K562 (cell line): Measurements from ENCODE around the gene TAMALIN. TPM values are rescaled to one million over a fixed set of nuclear protein-coding genes. Genes with fewer than 3 reads are reported as not detected.

ENCODE experiments used
- ATAC-seq: fragments of 200-7000 bp; cut with Tn5 transposase; 3 replicates; pipeline ENCODE4 v1.9.1; 2020; ENCODE audit warnings: moderate library complexity
- BruUV-seq: library from RNA; stranded (reverse); fragments of 400-500 nt; replicated peaks from 2 replicates; lab custom pipeline; 2021; lab: Mats Ljungman, UMichigan
- CTCF ChIA-PET: fragments of 300-600 bp; formaldehyde crosslinking; extraction: SDS; loops from one replicate; lab custom pipeline; 2021; ENCODE audit warnings: low intra/inter-chr PET ratio; lab: Yijun Ruan, JAX
- POLR2A ChIA-PET: fragments of 300-600, 350-650 bp; sonication (Branson Sonifier 250); formaldehyde crosslinking; extraction: SDS; loops from one replicate; lab custom pipeline; 2021; ENCODE audit warnings: antibody characterized with exemption, inconsistent platforms; lab: Yijun Ruan, JAX
- DNase-seq, 4 experiments: peaks; one replicate each; pipeline versions ENCODE4 v3.0.0 to v3.0.0-alpha.2; 2011 to 2018; ENCODE audit warnings: low spot score in 3 of 4, mixed read lengths in 3 of 4; ENCODE audit errors: extremely low read depth in 1 of 4
- FAIRE-seq: peaks from 2 replicates; lab custom pipeline; 2011; peaks lifted over from hg19 to GRCh38; lab: Jason Lieb, UNC
- H2AFZ ChIP-seq: 2 replicates; pipeline ENCODE4 v1.6.0; 2011; ENCODE audit warnings: low read depth, low read length, control low read depth, inconsistent platforms
- H3K27ac ChIP-seq: fragments of 200-600 bp; 3 replicates; pipeline ENCODE4 v1.8.0; 2011; ENCODE audit warnings: low read depth, mild to moderate bottlenecking, control low read depth, inconsistent platforms, low read length, moderate library complexity, mixed read lengths; ENCODE audit errors: extremely low read depth
- H3K27me3 ChIP-seq, 2 experiments: fragments of 300-600 bp in 1 of 2; 2 replicates in 1 of 2; 3 replicates in 1 of 2; pipeline versions ENCODE4 v1.6.0 to v1.8.0; 2011; ENCODE audit warnings: inconsistent platforms in 2 of 2, low read length in 2 of 2, mild to moderate bottlenecking in 1 of 2, mixed read lengths in 1 of 2, moderate library complexity in 1 of 2; ENCODE audit not compliant: control insufficient read depth in 2 of 2, insufficient read depth in 2 of 2
- H3K36me3 ChIP-seq: fragments of 300-600 bp; 3 replicates; pipeline ENCODE4 v1.8.0; 2011; ENCODE audit warnings: mild to moderate bottlenecking, low read length, inconsistent platforms; ENCODE audit not compliant: control insufficient read depth, insufficient read depth
- H3K4me1 ChIP-seq, 2 experiments: fragments of 200-600 bp in 1 of 2; replicated peaks in 1 of 2; 2 replicates in 1 of 2; 3 replicates in 1 of 2; pipeline versions ENCODE4 v1.5.1 to v1.8.0; 2011; ENCODE audit warnings: inconsistent platforms in 2 of 2, low read length in 2 of 2, mild to moderate bottlenecking in 1 of 2, mixed read lengths in 1 of 2, moderate library complexity in 1 of 2; ENCODE audit not compliant: control insufficient read depth in 2 of 2, insufficient read depth in 2 of 2
- H3K4me2 ChIP-seq: 2 replicates; pipeline ENCODE4 v1.6.1; 2011; ENCODE audit warnings: low read length, control low read depth, inconsistent platforms, mixed read lengths; ENCODE audit not compliant: insufficient read depth
- H3K4me3 ChIP-seq: fragments of 200-600 bp; sonication (generic), shearing (Covaris generic); 2 replicates; pipeline ENCODE4 v1.5.1; 2016; ENCODE audit warnings: control low read depth, inconsistent platforms
- H3K79me2 ChIP-seq: fragments of 200-600 bp; 3 replicates; pipeline ENCODE4 v1.8.0; 2011; ENCODE audit warnings: low read length, inconsistent platforms; ENCODE audit not compliant: control insufficient read depth, insufficient read depth
- H3K9ac ChIP-seq, 2 experiments: 2 replicates each; pipeline versions ENCODE4 v1.6.0 to v1.6.1; 2011; ENCODE audit warnings: low read depth in 2 of 2, low read length in 2 of 2, control low read depth in 1 of 2, inconsistent platforms in 1 of 2, mild to moderate bottlenecking in 1 of 2, mixed read lengths in 1 of 2; ENCODE audit not compliant: insufficient read depth in 1 of 2
- H3K9me1 ChIP-seq: one replicate; pipeline ENCODE4 v1.6.0; 2011; ENCODE audit warnings: inconsistent platforms, mild to moderate bottlenecking, low read length, moderate library complexity; ENCODE audit not compliant: control insufficient read depth, insufficient read depth
- H3K9me3 ChIP-seq: replicated peaks from 2 replicates; pipeline ENCODE4 v1.5.1; 2011; ENCODE audit warnings: low read depth, low read length, inconsistent platforms; ENCODE audit not compliant: control insufficient read depth, insufficient read depth
- H4K20me1 ChIP-seq: replicated peaks from 2 replicates; pipeline ENCODE4 v1.6.1; 2011; ENCODE audit warnings: low read length, inconsistent platforms, mixed read lengths; ENCODE audit not compliant: control insufficient read depth, insufficient read depth
- BHLHE40 ChIP-seq: IDR thresholded peaks from 2 replicates; pipeline ENCODE4 v1.6.1; 2011; ENCODE audit warnings: low read length, improper control_type of control experiment
- KLF6 ChIP-seq: fragments of 250-450 bp; sonication (Bioruptor Pico); IDR thresholded peaks from 2 replicates; pipeline ENCODE4 v1.4.0; 2020; ENCODE audit warnings: mild to moderate bottlenecking, moderate library complexity, borderline replicate concordance
- NCOA1 ChIP-seq: fragments of 450-650 bp; IDR thresholded peaks from 2 replicates; pipeline ENCODE4 v1.6.1; 2016; ENCODE audit warnings: low read depth
- NR2C2 ChIP-seq, 2 experiments: fragments of 200-800 bp in 1 of 2; sonication (Bioruptor generic) in 1 of 2; sonication (generic) in 1 of 2; formaldehyde crosslinking in 1 of 2; IDR thresholded peaks; 2 replicates each; pipeline versions ENCODE4 v1.6.1 to v1.8.0; 2016 to 2022; ENCODE audit warnings: mild to moderate bottlenecking in 1 of 2, missing compliant biosample characterization in 1 of 2, missing genetic modification characterization in 1 of 2, missing genetic modification reagents in 1 of 2
- NR3C1 ChIP-seq: sonication (generic); formaldehyde crosslinking; IDR thresholded peaks from 2 replicates; pipeline ENCODE4 v1.8.1; 2022; ENCODE audit warnings: missing genetic modification reagents
- SNIP1 ChIP-seq: fragments of 450-650 bp; IDR thresholded peaks from 2 replicates; pipeline ENCODE4 v1.7.1; 2017; ENCODE audit warnings: low read depth, mild to moderate bottlenecking
- ZNF561 ChIP-seq: fragments of 450-650 bp; formaldehyde crosslinking; conservative IDR thresholded peaks from 2 replicates; pipeline ENCODE4 v1.4.0; 2020; ENCODE audit warnings: mild to moderate bottlenecking, moderate library complexity
- ZZZ3 ChIP-seq: fragments of 450-650 bp; IDR thresholded peaks from 2 replicates; pipeline ENCODE4 v1.6.1; 2016; ENCODE audit warnings: antibody characterized with exemption, mild to moderate bottlenecking, moderate library complexity
- WGBS: fragments of 100-300 bp; shearing (Covaris generic); methylation state at CpG from one replicate; pipeline ENCODE4 v1.1.6; 2016; ENCODE audit warnings: low coverage, mixed read lengths; ENCODE audit not compliant: insufficient coverage; ENCODE audit errors: missing lambda C conversion rate; 5-methylcytosine and 5-hydroxymethylcytosine counted together
- in situ Hi-C: fragments of 300-500 bp; cut with MboI; formaldehyde crosslinking; loops from 4 replicates; pipeline ENCODE4 v1.15.0; 2018; ENCODE audit warnings: inconsistent platforms, mixed read lengths
- intact Hi-C: fragments of 100-400 bp; cut with micrococcal nuclease; formaldehyde crosslinking; loops from 2 replicates; pipeline ENCODE4 v1.14.2; 2022
- polyA plus RNA-seq, 8 experiments: library from polyadenylated mRNA; depleted of rRNA in 4 of 8; stranded (reverse) in 5 of 8; unstranded in 3 of 8; fragments of >200 nt; fragmentation: Nextera tagmentation in 2 of 8; fragmentation: Illumina TruSeq in 1 of 8; extraction: Ambion mirVana in 2 of 8; extraction: Trizol in 1 of 8; gene quantifications; 2 replicates each; pipeline versions ENCODE4 v1.2.1 to v1.2.3, GENCODE V29; 2011 to 2014; ENCODE audit warnings: inconsistent platforms in 1 of 8, missing spikeins in 1 of 8
- total RNA-seq, 7 experiments: library from RNA; depleted of rRNA in 6 of 7; stranded (reverse); fragments of >200 nt in 6 of 7; fragmentation: Illumina TruSeq in 2 of 7; extraction: Trizol in 2 of 7; gene quantifications; 2 replicates each; pipeline versions ENCODE4 v1.2.1 to v1.2.3, GENCODE V29; 2011 to 2021; ENCODE audit warnings: low replicate concordance in 1 of 7
- TF ChIP-seq, protein P1 (sequence below): IDR thresholded peaks from 2 replicates; pipeline ENCODE4 v1.6.1; 2011; ENCODE audit warnings: borderline replicate concordance, low read depth, mild to moderate bottlenecking, moderate library complexity, low read length; ENCODE audit not compliant: insufficient read depth, poor library complexity, severe bottlenecking
- TF ChIP-seq, protein P2 (sequence below): fragments of 200-800 bp; sonication (Bioruptor generic); IDR thresholded peaks from 2 replicates; pipeline ENCODE4 v1.6.1; 2017; ENCODE audit warnings: missing genetic modification characterization, missing compliant biosample characterization
- TF ChIP-seq, protein P3 (sequence below): fragments of 450-650 bp; formaldehyde crosslinking; IDR thresholded peaks from 2 replicates; pipeline ENCODE4 v1.4.0; 2020; ENCODE audit warnings: mild to moderate bottlenecking, mixed read lengths

TAMALIN gene
- total and polyA plus RNA-seq, 9 of the 15 experiments (the other 6 are each of a cell fraction or from before 2014, with no cell fraction given): 0.74 to 2.2 (median 1.5) TPM; not detected in 2

DNA sequence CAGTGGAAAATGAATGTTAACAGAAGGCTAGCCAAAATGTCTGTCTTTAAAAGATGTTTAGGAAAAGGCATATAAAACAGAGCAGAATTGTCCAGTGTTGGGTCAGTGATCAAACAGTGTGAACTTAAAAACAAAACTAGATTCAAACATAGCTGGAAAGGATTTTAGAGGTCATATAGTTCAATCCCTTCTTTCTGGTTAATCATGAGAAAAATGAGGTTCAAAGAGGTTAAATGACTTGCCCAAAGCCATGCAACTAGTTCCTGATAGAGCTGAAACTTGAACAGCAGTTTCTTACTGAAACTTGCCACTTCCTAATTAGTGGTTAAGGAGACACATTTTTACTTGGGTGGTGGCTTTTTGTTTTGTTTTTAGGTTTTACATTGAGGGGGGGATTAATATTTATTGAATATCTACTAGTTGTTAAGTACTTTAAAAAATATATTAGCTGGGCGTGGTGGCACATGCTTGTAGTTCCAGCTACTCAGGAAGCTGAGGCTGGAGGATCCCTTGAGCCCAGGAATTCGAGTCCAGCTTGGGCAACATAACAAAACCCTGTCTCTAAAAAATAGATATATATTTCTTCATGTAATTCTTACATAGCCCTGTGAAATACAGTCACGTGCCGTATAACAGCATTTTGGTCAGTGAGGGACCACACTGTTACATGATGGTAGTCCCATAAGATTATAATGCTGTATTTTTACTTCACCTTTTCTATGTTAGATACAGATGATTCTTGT lies 34.9 kb upstream of the TAMALIN start:
- CTCF ChIA-PET: no interaction called here
- peaks cover 19% of the 10 kb centered on the region; the same call in 2 of the 3 replicates for H3K36me3 ChIP-seq
- ATAC-seq (peak; percentile 7), DNase-seq (no peak), FAIRE-seq (no peak)
- BruUV-seq: no TSS peak
- H3K9me1 ChIP-seq: peaks cover 5% of the 10 kb centered on the region
- H3K79me2 ChIP-seq: peaks cover 24% of the 10 kb centered on the region; the same call in 2 of the 3 replicates
- H3K4me1 ChIP-seq: peaks cover 10 to 47% of the 10 kb centered on the region in 2 experiments; a peak in 4 of 5 replicates
- H3K9me3 ChIP-seq: no peaks in the 10 kb centered on the region
- POLR2A ChIA-PET: interaction anchor here (0.5 to 1.1 kb wide), 3 partner anchors 12 to 93 kb away, joined by 3 to 4 read pairs (median 3); no protein-coding TSS in a partner anchor
- no peaks in the 10 kb centered on the region for H3K27me3 ChIP-seq
- H3K4me2 ChIP-seq: 0 out of 2 replicates have a peak overlapping the region, but pooled peaks have one; percentile 55
- in situ Hi-C loops: no loop called here
- intact Hi-C loops: no loop called here
- H4K20me1 ChIP-seq: peaks cover 36% of the 10 kb centered on the region
- H3K4me3 ChIP-seq: no peak overlapping the region
- H2AFZ ChIP-seq: no peak overlapping the region
- 27% methylated on average over 4 of the region's 4 CpGs for WGBS
- no peak overlapping the region for H3K27ac ChIP-seq
- H3K9ac ChIP-seq: no peak overlapping the region
- TF ChIP-seq BHLHE40 (peak; percentile 14; the same call in 1 of the 2 replicates), SNIP1 (no peak), KLF6 (CRISPR knock-in tag) (no peak), NR2C2 (CRISPR knock-in tag; IDR thresholded peaks at IDR 0.05) (no peak), NR2C2 (tag; IDR thresholded peaks at IDR 0.05) (no peak), NR3C1 (no peak), NCOA1 (no peak), ZNF561 (no peak), ZZZ3 (no peak)
- TF ChIP-seq, protein P1, sequence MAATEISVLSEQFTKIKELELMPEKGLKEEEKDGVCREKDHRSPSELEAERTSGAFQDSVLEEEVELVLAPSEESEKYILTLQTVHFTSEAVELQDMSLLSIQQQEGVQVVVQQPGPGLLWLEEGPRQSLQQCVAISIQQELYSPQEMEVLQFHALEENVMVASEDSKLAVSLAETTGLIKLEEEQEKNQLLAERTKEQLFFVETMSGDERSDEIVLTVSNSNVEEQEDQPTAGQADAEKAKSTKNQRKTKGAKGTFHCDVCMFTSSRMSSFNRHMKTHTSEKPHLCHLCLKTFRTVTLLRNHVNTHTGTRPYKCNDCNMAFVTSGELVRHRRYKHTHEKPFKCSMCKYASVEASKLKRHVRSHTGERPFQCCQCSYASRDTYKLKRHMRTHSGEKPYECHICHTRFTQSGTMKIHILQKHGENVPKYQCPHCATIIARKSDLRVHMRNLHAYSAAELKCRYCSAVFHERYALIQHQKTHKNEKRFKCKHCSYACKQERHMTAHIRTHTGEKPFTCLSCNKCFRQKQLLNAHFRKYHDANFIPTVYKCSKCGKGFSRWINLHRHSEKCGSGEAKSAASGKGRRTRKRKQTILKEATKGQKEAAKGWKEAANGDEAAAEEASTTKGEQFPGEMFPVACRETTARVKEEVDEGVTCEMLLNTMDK: no peak
- TF ChIP-seq, protein P2, sequence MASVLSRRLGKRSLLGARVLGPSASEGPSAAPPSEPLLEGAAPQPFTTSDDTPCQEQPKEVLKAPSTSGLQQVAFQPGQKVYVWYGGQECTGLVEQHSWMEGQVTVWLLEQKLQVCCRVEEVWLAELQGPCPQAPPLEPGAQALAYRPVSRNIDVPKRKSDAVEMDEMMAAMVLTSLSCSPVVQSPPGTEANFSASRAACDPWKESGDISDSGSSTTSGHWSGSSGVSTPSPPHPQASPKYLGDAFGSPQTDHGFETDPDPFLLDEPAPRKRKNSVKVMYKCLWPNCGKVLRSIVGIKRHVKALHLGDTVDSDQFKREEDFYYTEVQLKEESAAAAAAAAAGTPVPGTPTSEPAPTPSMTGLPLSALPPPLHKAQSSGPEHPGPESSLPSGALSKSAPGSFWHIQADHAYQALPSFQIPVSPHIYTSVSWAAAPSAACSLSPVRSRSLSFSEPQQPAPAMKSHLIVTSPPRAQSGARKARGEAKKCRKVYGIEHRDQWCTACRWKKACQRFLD (CRISPR knock-in tag): 0 out of 2 replicates have a peak, but pooled peaks have one; percentile 10
- TF ChIP-seq, protein P3, sequence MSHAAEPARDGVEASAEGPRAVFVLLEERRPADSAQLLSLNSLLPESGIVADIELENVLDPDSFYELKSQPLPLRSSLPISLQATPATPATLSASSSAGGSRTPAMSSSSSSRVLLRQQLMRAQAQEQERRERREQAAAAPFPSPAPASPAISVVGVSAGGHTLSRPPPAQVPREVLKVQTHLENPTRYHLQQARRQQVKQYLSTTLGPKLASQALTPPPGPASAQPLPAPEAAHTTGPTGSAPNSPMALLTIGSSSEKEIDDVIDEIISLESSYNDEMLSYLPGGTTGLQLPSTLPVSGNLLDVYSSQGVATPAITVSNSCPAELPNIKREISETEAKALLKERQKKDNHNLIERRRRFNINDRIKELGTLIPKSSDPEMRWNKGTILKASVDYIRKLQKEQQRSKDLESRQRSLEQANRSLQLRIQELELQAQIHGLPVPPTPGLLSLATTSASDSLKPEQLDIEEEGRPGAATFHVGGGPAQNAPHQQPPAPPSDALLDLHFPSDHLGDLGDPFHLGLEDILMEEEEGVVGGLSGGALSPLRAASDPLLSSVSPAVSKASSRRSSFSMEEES (CRISPR knock-in tag): peak; percentile 25
